T-helper 2 cell treated with Interferon-gamma antibody and Interleukin-4, amounts not matched to agents 5 μg/mL and 100 μg/mL, for 36 hours (primary cell): ENCODE measurements around the gene GON4L.

Experiments
- DNase-seq: peaks from one replicate; pipeline ENCODE4 v3.0.0; 2021; ENCODE audit warnings: low spot score
- H3K27ac Mint-ChIP-seq: one replicate; pipeline ENCODE4 v1.8.0; 2021; ENCODE audit warnings: mild to moderate bottlenecking, mixed read lengths
- H3K27me3 Mint-ChIP-seq: one replicate; pipeline ENCODE4 v1.8.0; 2021; ENCODE audit warnings: low read depth, mixed read lengths
- H3K36me3 Mint-ChIP-seq: one replicate; pipeline ENCODE4 v1.8.0; 2021; ENCODE audit warnings: low read depth, mixed read lengths
- H3K4me1 Mint-ChIP-seq: one replicate; pipeline ENCODE4 v1.8.0; 2021; ENCODE audit warnings: low read depth, mixed read lengths
- H3K4me3 Mint-ChIP-seq: one replicate; pipeline ENCODE4 v1.8.0; 2022; ENCODE audit warnings: mild to moderate bottlenecking, moderate library complexity, mixed read lengths
- H3K9me3 Mint-ChIP-seq: one replicate; pipeline ENCODE4 v1.8.0; 2021; ENCODE audit warnings: mixed read lengths

The GON4L gene

GRCh38 chr1:155888481-155888880 is 31.5 kb upstream of the GON4L start:
- no peak overlapping the region for H3K4me3 Mint-ChIP-seq

GRCh38 chr1:155884982-155885381 is 28.0 kb upstream of the GON4L start:
- DNase-seq = no peak
- Mint-ChIP-seq H3K36me3 (peaks cover 10% of the 10 kb centered on the region), H3K4me1 (no peaks in the 10 kb centered on the region), H3K9me3 (no peaks in the 10 kb centered on the region), H3K27me3 (no peaks in the 10 kb centered on the region), H3K4me3 (no peak overlapping the region), H3K27ac (no peak overlapping the region)

More at GRCh38 chr1:155888481-155888880, 31.5 kb upstream of the GON4L start:
- Mint-ChIP-seq H3K36me3 (peaks cover 2% of the 10 kb centered on the region), H3K9me3 (no peaks in the 10 kb centered on the region), H3K27ac (no peak overlapping the region), H3K4me1 (peaks cover 6% of the 10 kb centered on the region), H3K27me3 (no peaks in the 10 kb centered on the region)
- no peak for DNase-seq

GRCh38 chr1:155884031-155884960 is 27.3 kb upstream of the GON4L start:
- Mint-ChIP-seq H3K36me3 (peaks cover 10% of the 10 kb centered on the region), H3K9me3 (no peaks in the 10 kb centered on the region), H3K4me1 (no peaks in the 10 kb centered on the region), H3K27ac (no peak overlapping the region), H3K4me3 (no peak overlapping the region), H3K27me3 (no peaks in the 10 kb centered on the region)
- no peak for DNase-seq

- H3K4me3 Mint-ChIP-seq = no peak overlapping the region
- no peaks in the 10 kb centered on the region for H3K9me3 Mint-ChIP-seq
Observed at GRCh38 chr1:155882766-155883165, 25.8 kb upstream of the GON4L start.

GRCh38 chr1:155882235-155882634 is 25.2 kb upstream of the GON4L start:
- H3K4me1 Mint-ChIP-seq = no peaks in the 10 kb centered on the region
- DNase-seq = no peak
- H3K4me3 Mint-ChIP-seq = no peak overlapping the region
- no peaks in the 10 kb centered on the region for H3K9me3 Mint-ChIP-seq
- H3K27me3 Mint-ChIP-seq = no peaks in the 10 kb centered on the region
- H3K27ac Mint-ChIP-seq = no peak overlapping the region
- peaks cover 12% of the 10 kb centered on the region for H3K36me3 Mint-ChIP-seq

More at GRCh38 chr1:155882766-155883165, 25.8 kb upstream of the GON4L start:
- H3K27me3 Mint-ChIP-seq = no peaks in the 10 kb centered on the region
- no peaks in the 10 kb centered on the region for H3K4me1 Mint-ChIP-seq
- H3K27ac Mint-ChIP-seq = no peak overlapping the region
- no peak for DNase-seq
- H3K36me3 Mint-ChIP-seq = peaks cover 12% of the 10 kb centered on the region

GRCh38 chr1:155880950-155881349 is 23.9 kb upstream of the GON4L start:
- DNase-seq = no peak
- Mint-ChIP-seq H3K36me3 (peaks cover 13% of the 10 kb centered on the region), H3K4me1 (no peaks in the 10 kb centered on the region), H3K9me3 (no peaks in the 10 kb centered on the region), H3K27ac (no peak overlapping the region), H3K27me3 (no peaks in the 10 kb centered on the region), H3K4me3 (no peak overlapping the region)

GRCh38 chr1:155880251-155880650 is 23.2 kb upstream of the GON4L start:
- H3K36me3 Mint-ChIP-seq = peaks cover 15% of the 10 kb centered on the region
- H3K27ac Mint-ChIP-seq = no peak overlapping the region
- H3K27me3 Mint-ChIP-seq = no peaks in the 10 kb centered on the region
- H3K4me3 Mint-ChIP-seq = no peak overlapping the region
- no peaks in the 10 kb centered on the region for H3K4me1 Mint-ChIP-seq
- H3K9me3 Mint-ChIP-seq = no peaks in the 10 kb centered on the region
- DNase-seq = no peak

- Mint-ChIP-seq H3K4me1 (no peaks in the 10 kb centered on the region), H3K27ac (no peak overlapping the region), H3K27me3 (no peaks in the 10 kb centered on the region), H3K36me3 (peaks cover 13% of the 10 kb centered on the region), H3K9me3 (no peaks in the 10 kb centered on the region), H3K4me3 (no peak overlapping the region)
- DNase-seq = no peak
Observed at GRCh38 chr1:155877945-155878344, 20.9 kb upstream of the GON4L start.

GRCh38 chr1:155873860-155874259 is 16.8 kb upstream of the GON4L start:
- Mint-ChIP-seq H3K36me3 (peaks cover 5% of the 10 kb centered on the region), H3K9me3 (no peaks in the 10 kb centered on the region), H3K27me3 (no peaks in the 10 kb centered on the region), H3K27ac (no peak overlapping the region), H3K4me3 (no peak overlapping the region), H3K4me1 (peaks cover 1% of the 10 kb centered on the region)
- DNase-seq = no peak

- DNase-seq = no peak
- Mint-ChIP-seq H3K9me3 (no peaks in the 10 kb centered on the region), H3K36me3 (peaks cover 4% of the 10 kb centered on the region), H3K4me3 (no peak overlapping the region), H3K27me3 (no peaks in the 10 kb centered on the region), H3K27ac (no peak overlapping the region), H3K4me1 (peaks cover 1% of the 10 kb centered on the region)
Observed at GRCh38 chr1:155872527-155872926, 15.5 kb upstream of the GON4L start.

GRCh38 chr1:155871390-155871789 is 14.4 kb upstream of the GON4L start:
- Mint-ChIP-seq H3K9me3 (no peaks in the 10 kb centered on the region), H3K27ac (no peak overlapping the region), H3K4me3 (no peak overlapping the region), H3K4me1 (peaks cover 1% of the 10 kb centered on the region), H3K27me3 (no peaks in the 10 kb centered on the region), H3K36me3 (peaks cover 2% of the 10 kb centered on the region)
- no peak for DNase-seq

GRCh38 chr1:155867766-155868165 is 10.8 kb upstream of the GON4L start:
- Mint-ChIP-seq H3K9me3 (no peaks in the 10 kb centered on the region), H3K4me1 (peaks cover 1% of the 10 kb centered on the region), H3K27ac (no peak overlapping the region), H3K36me3 (no peaks in the 10 kb centered on the region), H3K27me3 (no peaks in the 10 kb centered on the region), H3K4me3 (no peak overlapping the region)
- DNase-seq = no peak

- Mint-ChIP-seq H3K27me3 (no peaks in the 10 kb centered on the region), H3K4me1 (peaks cover 18% of the 10 kb centered on the region), H3K9me3 (no peaks in the 10 kb centered on the region), H3K36me3 (peaks cover 2% of the 10 kb centered on the region), H3K4me3 (no peak overlapping the region), H3K27ac (no peak overlapping the region)
- no peak for DNase-seq
Observed at GRCh38 chr1:155864393-155864792, 7.4 kb upstream of the GON4L start.

GRCh38 chr1:155861896-155862295 is 4.9 kb upstream of the GON4L start:
- Mint-ChIP-seq H3K27ac (no peak overlapping the region), H3K4me1 (peaks cover 39% of the 10 kb centered on the region), H3K9me3 (no peaks in the 10 kb centered on the region), H3K27me3 (no peaks in the 10 kb centered on the region), H3K4me3 (no peak overlapping the region), H3K36me3 (peaks cover 4% of the 10 kb centered on the region)
- no peak for DNase-seq
